HL-60 (cell line): Measurements from ENCODE around the gene HYAL3.

Experiments
- GABPA ChIP-seq: IDR thresholded peaks from 2 replicates; pipeline ENCODE4 v1.6.1; 2012; ENCODE audit warnings: low read depth
- POLR2AphosphoS5 ChIP-seq: IDR thresholded peaks from 2 replicates; pipeline ENCODE4 v1.6.1; 2012; ENCODE audit warnings: low read depth
- REST ChIP-seq: IDR thresholded peaks from 2 replicates; pipeline ENCODE4 v1.6.1; 2012; ENCODE audit warnings: low read depth; ENCODE audit not compliant: insufficient replicate concordance
- SPI1 ChIP-seq: IDR thresholded peaks from 2 replicates; pipeline ENCODE4 v1.6.1; 2012; ENCODE audit warnings: low read depth, mild to moderate bottlenecking, borderline replicate concordance
- TF ChIP-seq, protein P1 (sequence below): IDR thresholded peaks from one replicate; pipeline ENCODE4 v1.5.1; 2011; ENCODE audit warnings: low read length, control low read depth, inconsistent platforms; ENCODE audit not compliant: insufficient read depth

DNA sequence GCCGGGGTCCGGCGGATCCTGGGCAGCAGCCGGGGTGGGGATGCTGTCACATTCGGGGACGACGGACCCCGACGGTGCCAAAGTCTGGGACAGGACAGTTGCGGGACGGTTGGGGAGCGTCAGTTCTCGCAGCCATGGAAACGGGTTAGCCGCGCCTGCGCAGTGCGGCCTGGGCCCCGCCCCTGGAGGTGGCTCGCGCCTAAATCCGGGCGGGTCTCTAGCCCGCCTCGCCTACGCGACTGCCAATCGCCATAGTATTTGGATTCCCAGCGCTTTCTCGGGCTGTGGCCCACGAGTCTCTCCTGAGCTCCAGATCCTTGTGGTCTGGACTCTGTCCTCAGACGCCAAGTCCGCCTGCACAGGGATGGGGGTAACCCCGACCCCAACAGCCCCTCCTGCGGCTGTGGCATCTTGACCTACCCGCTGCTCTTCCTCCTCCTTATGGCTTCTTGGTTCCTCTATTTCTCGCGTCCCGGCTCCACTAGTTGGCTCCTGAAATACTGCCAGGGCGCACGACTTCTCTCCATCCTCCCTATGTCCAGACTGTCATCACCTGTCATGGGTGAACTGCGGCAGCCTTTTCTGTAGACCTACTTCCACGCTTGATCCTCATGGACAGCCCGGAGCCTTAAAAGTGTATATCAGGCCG, 46.5 kb upstream of the HYAL3 start, which contains the start of gene ZMYND10:
- TF ChIP-seq, protein P1, sequence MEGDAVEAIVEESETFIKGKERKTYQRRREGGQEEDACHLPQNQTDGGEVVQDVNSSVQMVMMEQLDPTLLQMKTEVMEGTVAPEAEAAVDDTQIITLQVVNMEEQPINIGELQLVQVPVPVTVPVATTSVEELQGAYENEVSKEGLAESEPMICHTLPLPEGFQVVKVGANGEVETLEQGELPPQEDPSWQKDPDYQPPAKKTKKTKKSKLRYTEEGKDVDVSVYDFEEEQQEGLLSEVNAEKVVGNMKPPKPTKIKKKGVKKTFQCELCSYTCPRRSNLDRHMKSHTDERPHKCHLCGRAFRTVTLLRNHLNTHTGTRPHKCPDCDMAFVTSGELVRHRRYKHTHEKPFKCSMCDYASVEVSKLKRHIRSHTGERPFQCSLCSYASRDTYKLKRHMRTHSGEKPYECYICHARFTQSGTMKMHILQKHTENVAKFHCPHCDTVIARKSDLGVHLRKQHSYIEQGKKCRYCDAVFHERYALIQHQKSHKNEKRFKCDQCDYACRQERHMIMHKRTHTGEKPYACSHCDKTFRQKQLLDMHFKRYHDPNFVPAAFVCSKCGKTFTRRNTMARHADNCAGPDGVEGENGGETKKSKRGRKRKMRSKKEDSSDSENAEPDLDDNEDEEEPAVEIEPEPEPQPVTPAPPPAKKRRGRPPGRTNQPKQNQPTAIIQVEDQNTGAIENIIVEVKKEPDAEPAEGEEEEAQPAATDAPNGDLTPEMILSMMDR: no peak
- TF ChIP-seq REST (no peak), POLR2AphosphoS5 (no peak), SPI1 (no peak), GABPA (no peak)
